ENCODE data around the gene SNRNP70. TPM values are rescaled to one million over a fixed set of nuclear protein-coding genes. Genes with fewer than 3 reads are reported as not detected.

The SNRNP70 gene
- total RNA-seq, 6 experiments from 2014 or later: 80.8 to 187 (median 123) TPM

- intact Hi-C loops (cut with DNase I): no loop called here
- Histone ChIP-seq H3K27ac (peak overlapping the region; percentile 12 to 79 (median 72)), H3K4me1 (peaks cover 0 to 12% (median 3%) of the 10 kb centered on the region in 4 donors), H3K9me3 (no peaks in the 10 kb centered on the region), H3K36me3 (peaks cover 0 to 6% (median 2%) of the 10 kb centered on the region in 4 donors), H3K27me3 (no peaks in the 10 kb centered on the region), H3K4me3 (peak overlapping the region; percentile 64 to 99 (median 79))
- no peak for TF ChIP-seq CTCF (IDR thresholded peaks at IDR 0.05)
- no peak for TF ChIP-seq POLR2A (IDR thresholded peaks at IDR 0.05)
- WGBS (ENCODE audit: insufficient coverage, low coverage, low lambda C conversion rate, missing lambda C conversion rate): 67% methylated on average over 26 of the region's 26 CpGs
- ATAC-seq: no peak
- DNase-seq: no peak
Measured at GRCh38 chr19:49084206-49085019, 838 bp upstream of the SNRNP70 start.

GRCh38 chr19:49085868-49086232 lies 599 bp downstream of the SNRNP70 start:
- H3K27me3 ChIP-seq: no peaks in the 10 kb centered on the region
- TF ChIP-seq CTCF (IDR thresholded peaks at IDR 0.05): no peak
- no peak for TF ChIP-seq POLR2A (IDR thresholded peaks at IDR 0.05)
- H3K4me1 ChIP-seq: peaks cover 0 to 12% (median 3%) of the 10 kb centered on the region in 4 donors
- no peaks in the 10 kb centered on the region for H3K9me3 ChIP-seq
- under 1% methylated on average over 14 of the region's 14 CpGs for WGBS (ENCODE audit: insufficient coverage, low coverage, low lambda C conversion rate, missing lambda C conversion rate)
- H3K27ac ChIP-seq: peak overlapping the region; percentile 72 to 79 (median 73)
- ATAC-seq: no peak
- H3K4me3 ChIP-seq: peak overlapping the region; percentile 64 to 99 (median 79)
- H3K36me3 ChIP-seq: peaks cover 4 to 15% (median 10%) of the 10 kb centered on the region in 4 donors
- no peak for DNase-seq
- intact Hi-C loops (cut with DNase I): no loop called here

- Histone ChIP-seq H3K27me3 (no peaks in the 10 kb centered on the region), H3K9me3 (no peaks in the 10 kb centered on the region), H3K27ac (peak overlapping the region in 1 of 3 donors; percentile 72), H3K36me3 (peaks cover 7 to 19% (median 12%) of the 10 kb centered on the region in 4 donors), H3K4me1 (peaks cover 0 to 12% (median 3%) of the 10 kb centered on the region in 4 donors), H3K4me3 (peak overlapping the region; percentile 64 to 99 (median 79))
- whole genome bisulfite sequencing (ENCODE audit: insufficient coverage, low coverage, low lambda C conversion rate, missing lambda C conversion rate): 11% methylated on average over 5 of the region's 11 CpGs
- no peak for TF ChIP-seq CTCF (IDR thresholded peaks at IDR 0.05)
- TF ChIP-seq POLR2A (IDR thresholded peaks at IDR 0.05): no peak
- intact Hi-C loops (cut with DNase I): no loop called here
- ATAC-seq: no peak
- no peak for DNase-seq
Measured at GRCh38 chr19:49086296-49086695, 1.0 kb downstream of the SNRNP70 start.

- peaks cover 0 to 9% (median 2%) of the 10 kb centered on the region in 4 donors for H3K4me1 ChIP-seq
- TF ChIP-seq POLR2A (IDR thresholded peaks at IDR 0.05) (no peak), CTCF (IDR thresholded peaks at IDR 0.05) (no peak)
- intact Hi-C loops (cut with DNase I): loop anchor here in 1 of 2 donors (10.0 kb wide), 1 partner anchor 103 kb away; no protein-coding TSS in a partner anchor
- DNase-seq (no peak), ATAC-seq (no peak)
- peaks cover 13 to 55% (median 34%) of the 10 kb centered on the region in 4 donors for H3K36me3 ChIP-seq
- no peaks in the 10 kb centered on the region for H3K27me3 ChIP-seq
- WGBS (ENCODE audit: insufficient coverage, low coverage, low lambda C conversion rate, missing lambda C conversion rate): 83% methylated on average over 8 of the region's 17 CpGs
- no peak overlapping the region for H3K4me3 ChIP-seq
- H3K27ac ChIP-seq: no peak overlapping the region
- no peaks in the 10 kb centered on the region for H3K9me3 ChIP-seq
Measured at GRCh38 chr19:49091391-49092038, 6.3 kb downstream of the SNRNP70 start.
